Neural cell (in vitro differentiated cells): ENCODE data around the gene PLA2G10.
"Not testable (repeated sequence)": the region's sequence is repeated elsewhere in the genome, so short reads cannot be mapped to it uniquely, and the experiment has no call there.

Experiments
- EP300 ChIP-seq: fragments of 450-650 bp; conservative IDR thresholded peaks from 2 replicates; pipeline ENCODE4 v1.6.1; 2014; ENCODE audit warnings: antibody characterized with exemption, mild to moderate bottlenecking, moderate library complexity; ENCODE audit not compliant: poor library complexity, severe bottlenecking
- EZH2 ChIP-seq: fragments of 200-600, 300-800 bp; shearing (Covaris generic), sonication (generic); IDR thresholded peaks from 2 replicates; pipeline ENCODE4 v1.6.1; 2014; ENCODE audit warnings: antibody characterized with exemption, low read length, borderline replicate concordance, mild to moderate bottlenecking; ENCODE audit not compliant: insufficient read depth, poor library complexity, severe bottlenecking
- POLR2AphosphoS5 ChIP-seq: IDR thresholded peaks from 2 replicates; pipeline ENCODE4 v1.6.1; 2012
- TF ChIP-seq, protein P1 (sequence below): fragments of 450-650 bp; IDR thresholded peaks from 2 replicates; pipeline ENCODE4 v1.5.1; 2014; ENCODE audit warnings: antibody characterized with exemption, mild to moderate bottlenecking, moderate library complexity; ENCODE audit not compliant: poor library complexity, severe bottlenecking
- TF ChIP-seq, protein P2 (sequence below): IDR thresholded peaks from 2 replicates; pipeline ENCODE4 v1.6.1; 2012; ENCODE audit warnings: borderline replicate concordance

DNA sequence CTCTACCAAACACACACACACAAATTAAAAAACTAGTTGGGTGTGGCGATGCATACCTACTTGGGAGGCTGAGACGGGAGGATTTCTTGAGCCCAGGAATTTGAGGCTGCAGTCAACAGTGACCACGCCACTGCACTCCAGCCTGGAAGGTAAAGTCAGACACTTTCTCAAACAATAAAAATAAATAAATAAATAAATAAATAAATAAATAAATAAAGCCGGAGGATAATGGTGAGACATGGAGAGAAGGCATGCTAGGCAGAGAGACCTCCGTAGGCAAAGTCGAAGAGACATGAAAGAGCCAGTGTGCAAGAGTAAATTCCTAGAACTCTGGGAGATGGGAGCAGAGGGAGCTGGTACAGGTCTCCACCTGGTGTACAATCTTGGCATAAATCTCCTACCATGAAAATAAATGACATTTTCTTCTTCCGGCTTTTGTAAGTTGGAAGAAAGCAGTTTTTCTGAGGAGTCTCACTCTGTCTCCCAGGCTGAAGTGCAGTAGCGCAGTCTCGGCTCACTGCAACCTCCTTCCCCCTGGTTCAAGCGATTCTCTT, 46.8 kb upstream of the PLA2G10 start:
- TF ChIP-seq, protein P1, sequence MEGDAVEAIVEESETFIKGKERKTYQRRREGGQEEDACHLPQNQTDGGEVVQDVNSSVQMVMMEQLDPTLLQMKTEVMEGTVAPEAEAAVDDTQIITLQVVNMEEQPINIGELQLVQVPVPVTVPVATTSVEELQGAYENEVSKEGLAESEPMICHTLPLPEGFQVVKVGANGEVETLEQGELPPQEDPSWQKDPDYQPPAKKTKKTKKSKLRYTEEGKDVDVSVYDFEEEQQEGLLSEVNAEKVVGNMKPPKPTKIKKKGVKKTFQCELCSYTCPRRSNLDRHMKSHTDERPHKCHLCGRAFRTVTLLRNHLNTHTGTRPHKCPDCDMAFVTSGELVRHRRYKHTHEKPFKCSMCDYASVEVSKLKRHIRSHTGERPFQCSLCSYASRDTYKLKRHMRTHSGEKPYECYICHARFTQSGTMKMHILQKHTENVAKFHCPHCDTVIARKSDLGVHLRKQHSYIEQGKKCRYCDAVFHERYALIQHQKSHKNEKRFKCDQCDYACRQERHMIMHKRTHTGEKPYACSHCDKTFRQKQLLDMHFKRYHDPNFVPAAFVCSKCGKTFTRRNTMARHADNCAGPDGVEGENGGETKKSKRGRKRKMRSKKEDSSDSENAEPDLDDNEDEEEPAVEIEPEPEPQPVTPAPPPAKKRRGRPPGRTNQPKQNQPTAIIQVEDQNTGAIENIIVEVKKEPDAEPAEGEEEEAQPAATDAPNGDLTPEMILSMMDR = not testable (repeated sequence)
- not testable (repeated sequence) for TF ChIP-seq EZH2, EP300, POLR2AphosphoS5
- TF ChIP-seq, protein P2, sequence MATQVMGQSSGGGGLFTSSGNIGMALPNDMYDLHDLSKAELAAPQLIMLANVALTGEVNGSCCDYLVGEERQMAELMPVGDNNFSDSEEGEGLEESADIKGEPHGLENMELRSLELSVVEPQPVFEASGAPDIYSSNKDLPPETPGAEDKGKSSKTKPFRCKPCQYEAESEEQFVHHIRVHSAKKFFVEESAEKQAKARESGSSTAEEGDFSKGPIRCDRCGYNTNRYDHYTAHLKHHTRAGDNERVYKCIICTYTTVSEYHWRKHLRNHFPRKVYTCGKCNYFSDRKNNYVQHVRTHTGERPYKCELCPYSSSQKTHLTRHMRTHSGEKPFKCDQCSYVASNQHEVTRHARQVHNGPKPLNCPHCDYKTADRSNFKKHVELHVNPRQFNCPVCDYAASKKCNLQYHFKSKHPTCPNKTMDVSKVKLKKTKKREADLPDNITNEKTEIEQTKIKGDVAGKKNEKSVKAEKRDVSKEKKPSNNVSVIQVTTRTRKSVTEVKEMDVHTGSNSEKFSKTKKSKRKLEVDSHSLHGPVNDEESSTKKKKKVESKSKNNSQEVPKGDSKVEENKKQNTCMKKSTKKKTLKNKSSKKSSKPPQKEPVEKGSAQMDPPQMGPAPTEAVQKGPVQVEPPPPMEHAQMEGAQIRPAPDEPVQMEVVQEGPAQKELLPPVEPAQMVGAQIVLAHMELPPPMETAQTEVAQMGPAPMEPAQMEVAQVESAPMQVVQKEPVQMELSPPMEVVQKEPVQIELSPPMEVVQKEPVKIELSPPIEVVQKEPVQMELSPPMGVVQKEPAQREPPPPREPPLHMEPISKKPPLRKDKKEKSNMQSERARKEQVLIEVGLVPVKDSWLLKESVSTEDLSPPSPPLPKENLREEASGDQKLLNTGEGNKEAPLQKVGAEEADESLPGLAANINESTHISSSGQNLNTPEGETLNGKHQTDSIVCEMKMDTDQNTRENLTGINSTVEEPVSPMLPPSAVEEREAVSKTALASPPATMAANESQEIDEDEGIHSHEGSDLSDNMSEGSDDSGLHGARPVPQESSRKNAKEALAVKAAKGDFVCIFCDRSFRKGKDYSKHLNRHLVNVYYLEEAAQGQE = not testable (repeated sequence)
